Lower lobe of right lung (tissue), 2 donors: ENCODE results near the gene COTL1. TPM values are rescaled to one million over a fixed set of nuclear protein-coding genes. Genes with fewer than 3 reads are reported as not detected.

Experiments used
- ATAC-seq, 2 donors: fragments of 200-7000 bp; cut with Tn5 transposase; one replicate each; pipeline ENCODE4 v1.9.1; 2020 to 2022; ENCODE audit warnings: mild to moderate bottlenecking in 2 of 2, moderate library complexity in 2 of 2
- DNase-seq: peaks from one replicate; pipeline ENCODE4 v3.0.0-alpha.2; 2020
- H3K27ac ChIP-seq: fragments of 200-600 bp; one replicate; pipeline ENCODE4 v1.8.0; 2022
- H3K27me3 ChIP-seq: fragments of 200-600 bp; one replicate; pipeline ENCODE4 v1.8.0; 2022; ENCODE audit warnings: low read depth
- H3K36me3 ChIP-seq: fragments of 200-600 bp; one replicate; pipeline ENCODE4 v1.8.0; 2022; ENCODE audit warnings: mild to moderate bottlenecking
- H3K4me1 ChIP-seq: fragments of 200-600 bp; one replicate; pipeline ENCODE4 v1.8.0; 2022
- H3K4me3 ChIP-seq: fragments of 200-600 bp; one replicate; pipeline ENCODE4 v1.8.0; 2022; ENCODE audit warnings: mild to moderate bottlenecking
- H3K9me3 ChIP-seq: fragments of 200-600 bp; one replicate; pipeline ENCODE4 v1.8.0; 2022
- intact Hi-C: fragments of 100-400 bp; cut with DNase I; formaldehyde crosslinking; loops from one replicate; pipeline ENCODE4 v1.11.0; 2022
- total RNA-seq: library from RNA; stranded (reverse); fragmentation: NEBNext Ultra II Directional; extraction: Animal tissue kit (Norgen Biotek cat#: 25700); gene quantifications from one replicate; pipeline ENCODE4 v1.2.1, GENCODE V29; 2021
- TF ChIP-seq, protein P1 (sequence below): fragments of 200-600 bp; IDR thresholded peaks from one replicate; pipeline ENCODE4 v1.8.0; 2022; ENCODE audit warnings: antibody characterized with exemption, mild to moderate bottlenecking
- donor health status: DM: no; HTN: yes; CAD: no; lungs with severe emphysema.

The COTL1 gene
- total RNA-seq, 1 donor from 2014 or later: 221 TPM

DNA sequence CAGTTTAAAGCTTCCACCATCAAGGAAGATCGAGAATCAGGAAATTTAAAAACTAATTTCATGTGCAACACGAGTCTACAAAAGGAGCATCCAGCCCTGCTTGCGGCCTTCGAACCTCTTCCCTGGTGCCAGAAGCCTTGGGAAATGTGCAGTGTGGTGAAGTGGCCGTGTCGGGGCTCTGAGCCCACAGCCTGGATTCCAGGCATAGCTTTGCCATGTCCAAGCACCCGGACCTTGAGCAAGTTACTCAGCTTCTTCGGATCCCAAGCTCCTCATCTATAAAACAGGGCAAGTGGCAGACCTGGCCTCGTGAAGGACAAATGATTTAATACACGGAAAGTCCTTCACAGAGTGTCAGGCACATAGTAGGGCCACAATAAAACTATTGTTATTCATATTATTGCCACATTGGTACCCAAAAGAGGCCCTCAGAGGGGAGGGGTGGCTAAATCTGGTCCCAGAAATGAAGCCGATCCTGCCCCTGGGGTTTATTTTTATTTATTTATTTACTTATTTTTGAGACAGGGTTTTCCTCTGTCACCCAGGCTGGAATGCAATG, 34.8 kb downstream of the COTL1 start:
- Histone ChIP-seq H3K9me3 (no peaks in the 10 kb centered on the region), H3K4me3 (no peak overlapping the region), H3K27ac (no peak overlapping the region), H3K36me3 (peaks cover 7% of the 10 kb centered on the region), H3K27me3 (no peaks in the 10 kb centered on the region), H3K4me1 (peaks cover 6% of the 10 kb centered on the region)
- ATAC-seq (peak; percentile 41 to 71), DNase-seq (no peak)
- TF ChIP-seq, protein P1, sequence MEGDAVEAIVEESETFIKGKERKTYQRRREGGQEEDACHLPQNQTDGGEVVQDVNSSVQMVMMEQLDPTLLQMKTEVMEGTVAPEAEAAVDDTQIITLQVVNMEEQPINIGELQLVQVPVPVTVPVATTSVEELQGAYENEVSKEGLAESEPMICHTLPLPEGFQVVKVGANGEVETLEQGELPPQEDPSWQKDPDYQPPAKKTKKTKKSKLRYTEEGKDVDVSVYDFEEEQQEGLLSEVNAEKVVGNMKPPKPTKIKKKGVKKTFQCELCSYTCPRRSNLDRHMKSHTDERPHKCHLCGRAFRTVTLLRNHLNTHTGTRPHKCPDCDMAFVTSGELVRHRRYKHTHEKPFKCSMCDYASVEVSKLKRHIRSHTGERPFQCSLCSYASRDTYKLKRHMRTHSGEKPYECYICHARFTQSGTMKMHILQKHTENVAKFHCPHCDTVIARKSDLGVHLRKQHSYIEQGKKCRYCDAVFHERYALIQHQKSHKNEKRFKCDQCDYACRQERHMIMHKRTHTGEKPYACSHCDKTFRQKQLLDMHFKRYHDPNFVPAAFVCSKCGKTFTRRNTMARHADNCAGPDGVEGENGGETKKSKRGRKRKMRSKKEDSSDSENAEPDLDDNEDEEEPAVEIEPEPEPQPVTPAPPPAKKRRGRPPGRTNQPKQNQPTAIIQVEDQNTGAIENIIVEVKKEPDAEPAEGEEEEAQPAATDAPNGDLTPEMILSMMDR: no peak
- intact Hi-C loops: no loop called here

DNA sequence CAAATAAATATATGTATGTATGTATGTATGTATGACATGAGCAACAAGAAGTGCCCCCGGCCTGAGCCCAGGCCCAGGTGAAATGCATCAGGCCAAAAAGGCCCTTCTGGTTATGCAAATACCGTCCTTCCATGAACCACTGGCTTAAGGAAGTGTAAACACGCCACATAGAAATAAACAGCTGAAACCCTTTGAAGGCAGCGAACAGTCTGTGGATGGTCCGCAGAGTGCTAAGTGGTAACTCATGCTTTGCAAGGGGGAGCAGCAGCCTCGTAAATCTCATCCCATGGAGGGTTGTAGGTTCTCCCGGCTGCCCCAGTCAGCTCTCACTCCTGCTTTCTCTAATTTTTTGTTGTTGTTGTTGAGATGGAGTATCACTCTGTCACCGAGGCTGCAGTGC, 36.7 kb downstream of the COTL1 start:
- H3K27me3 ChIP-seq: no peaks in the 10 kb centered on the region
- no peak overlapping the region for H3K27ac ChIP-seq
- H3K4me1 ChIP-seq: peaks cover 6% of the 10 kb centered on the region
- H3K36me3 ChIP-seq: peaks cover 7% of the 10 kb centered on the region
- H3K9me3 ChIP-seq: no peaks in the 10 kb centered on the region
- no peak overlapping the region for H3K4me3 ChIP-seq
- intact Hi-C loops: no loop called here
- DNase-seq (no peak), ATAC-seq (no peak)
- TF ChIP-seq, protein P1: no peak

DNA sequence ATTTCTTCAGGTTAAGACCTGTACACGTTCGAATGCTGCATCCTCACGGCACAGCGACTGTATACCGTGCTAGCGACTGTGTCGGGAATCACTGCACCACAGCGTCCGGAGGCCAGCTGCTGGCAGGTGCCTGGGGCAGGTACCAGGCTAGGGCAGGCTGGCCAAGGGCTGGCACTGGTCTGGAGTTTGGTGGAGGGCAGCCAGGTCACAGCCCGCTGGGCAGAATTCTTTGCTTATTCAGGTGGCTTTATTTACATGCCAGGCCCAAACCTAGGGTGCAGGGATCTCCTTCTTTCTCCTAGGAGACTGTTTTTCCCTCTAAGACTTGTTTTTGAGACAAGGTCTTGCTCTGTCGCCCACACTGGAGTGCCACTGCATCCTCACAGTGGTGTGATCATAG, 37.9 kb downstream of the COTL1 start:
- ATAC-seq (peak; percentile 41 to 53), DNase-seq (no peak)
- intact Hi-C loops: no loop called here
- Histone ChIP-seq H3K4me3 (no peak overlapping the region), H3K9me3 (no peaks in the 10 kb centered on the region), H3K4me1 (peaks cover 6% of the 10 kb centered on the region), H3K36me3 (peaks cover 7% of the 10 kb centered on the region), H3K27me3 (no peaks in the 10 kb centered on the region), H3K27ac (no peak overlapping the region)
- TF ChIP-seq, protein P1: no peak

DNA sequence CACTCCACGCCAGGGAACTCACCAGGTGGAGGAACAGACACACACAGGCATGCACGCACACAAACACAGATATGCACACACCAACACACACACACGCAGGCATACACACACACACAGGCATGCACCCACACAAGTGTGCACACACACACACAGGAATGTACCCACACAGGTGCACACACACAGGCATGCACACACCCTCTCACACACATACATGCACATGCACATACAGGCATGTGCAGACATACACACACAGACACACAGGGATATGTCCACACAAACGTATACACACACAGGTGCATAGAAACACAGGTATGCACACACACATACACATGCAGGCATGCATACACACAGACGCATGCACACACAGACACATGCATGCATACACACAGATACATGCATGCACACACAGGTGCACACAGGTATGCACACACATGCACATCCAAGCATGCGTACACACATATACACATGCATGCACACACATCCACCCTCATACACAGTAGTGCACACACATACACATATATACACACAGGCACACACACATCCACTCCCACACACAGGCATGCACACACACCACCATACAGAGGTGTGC, 39.2 kb downstream of the COTL1 start:
- Histone ChIP-seq H3K4me1 (peaks cover 6% of the 10 kb centered on the region), H3K4me3 (no peak overlapping the region), H3K9me3 (no peaks in the 10 kb centered on the region), H3K36me3 (peaks cover 7% of the 10 kb centered on the region), H3K27ac (no peak overlapping the region), H3K27me3 (no peaks in the 10 kb centered on the region)
- ATAC-seq: no peak
- no peak for DNase-seq
- intact Hi-C loops: no loop called here
- TF ChIP-seq, protein P1: no peak

DNA sequence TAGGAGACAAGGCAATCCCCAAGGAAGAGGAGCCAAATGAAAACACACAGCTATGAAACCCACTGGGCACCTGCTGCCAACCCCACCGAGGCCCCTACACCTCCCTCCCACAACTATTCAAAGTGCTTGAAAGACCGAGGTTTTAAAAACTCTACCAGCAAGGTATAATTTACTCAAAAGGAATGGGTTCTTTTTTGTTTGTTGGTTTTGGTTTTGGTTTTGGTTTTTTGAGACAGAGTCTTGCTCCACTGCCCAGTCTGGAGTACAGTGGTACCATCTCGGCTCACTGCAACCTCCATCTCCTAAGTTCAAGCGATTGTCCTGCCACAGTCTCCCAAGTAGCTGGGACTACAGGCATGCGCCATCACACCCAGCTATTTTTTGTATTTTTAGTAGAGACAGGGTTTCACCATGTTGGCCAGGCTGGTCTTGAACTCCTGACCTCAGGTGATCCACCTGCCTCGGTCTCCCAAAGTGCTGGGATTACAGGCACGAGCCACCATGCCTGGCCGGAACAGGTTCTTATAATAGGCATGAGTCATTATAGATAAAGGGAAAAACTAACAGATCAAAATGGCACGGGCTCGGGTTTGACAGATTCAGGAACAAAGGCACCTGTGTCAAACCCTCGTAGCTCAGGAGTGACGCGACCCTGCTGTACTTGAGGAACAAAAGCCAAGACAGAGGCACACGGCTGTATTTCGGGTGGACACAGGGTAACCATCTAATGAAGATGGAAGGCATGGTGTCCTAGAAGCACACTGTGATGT, 40.7 kb downstream of the COTL1 start:
- DNase-seq: no peak
- Histone ChIP-seq H3K4me3 (no peak overlapping the region), H3K27me3 (no peaks in the 10 kb centered on the region), H3K9me3 (no peaks in the 10 kb centered on the region), H3K36me3 (no peaks in the 10 kb centered on the region), H3K27ac (no peak overlapping the region), H3K4me1 (peaks cover 6% of the 10 kb centered on the region)
- intact Hi-C loops: no loop called here
- ATAC-seq: no peak
- TF ChIP-seq, protein P1: no peak
